D721Med (cell line): Measurements from ENCODE around the gene ALPI.

Source experiments
- DNase-seq: peaks from one replicate; pipeline ENCODE4 v3.0.0; 2011; ENCODE audit warnings: low spot score; ENCODE audit not compliant: insufficient read length
- FAIRE-seq: peaks from 2 replicates; lab custom pipeline; 2011; peaks lifted over from hg19 to GRCh38; lab: Jason Lieb, UNC
- CTCF ChIP-seq: IDR thresholded peaks from 2 replicates; pipeline ENCODE4 v1.5.1; 2012; ENCODE audit warnings: mild to moderate bottlenecking, control low read depth; ENCODE audit not compliant: insufficient read depth; ENCODE audit errors: missing control alignments

Gene ALPI

DNA sequence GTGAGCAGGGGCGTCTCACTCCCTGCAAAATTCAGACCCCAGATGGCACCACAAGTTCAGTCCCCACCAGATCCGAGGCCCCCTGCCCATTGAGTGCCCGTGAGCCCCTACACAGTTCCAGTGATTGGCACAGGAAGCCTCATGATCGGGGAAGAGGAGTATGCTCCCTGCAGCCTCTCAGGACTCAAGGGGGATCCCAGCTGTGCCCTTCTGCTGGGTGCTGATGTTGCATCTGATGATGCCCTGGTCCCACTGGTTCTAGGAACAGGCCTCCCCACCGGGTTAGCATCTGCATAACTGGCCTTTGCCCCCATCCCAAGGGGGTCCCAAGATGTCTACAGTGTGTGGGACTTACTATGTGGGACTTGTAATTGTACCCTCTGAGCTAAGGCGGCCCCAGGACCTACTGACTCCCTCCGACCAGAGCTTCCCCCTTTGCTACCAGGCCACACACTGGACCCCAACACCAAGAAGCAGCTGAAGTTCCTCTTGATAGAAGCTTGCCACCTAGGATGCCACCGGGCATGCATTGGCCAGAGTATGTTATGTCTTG lies 40.7 kb upstream of the ALPI start:
- TF ChIP-seq CTCF: no peak
- no peak for FAIRE-seq
- DNase-seq: no peak

- FAIRE-seq (no peak), DNase-seq (no peak)
- no peak for TF ChIP-seq CTCF
These were observed 40.0 kb upstream of the ALPI start for GRCh38 chr2:232415736-232416520.

GRCh38 chr2:232416521-232417470 lies 39.2 kb upstream of the ALPI start:
- no peak for DNase-seq
- TF ChIP-seq CTCF: no peak
- no peak for FAIRE-seq

GRCh38 chr2:232417489-232417888 lies 38.5 kb upstream of the ALPI start:
- FAIRE-seq (no peak), DNase-seq (no peak)
- TF ChIP-seq CTCF: no peak

- no peak for TF ChIP-seq CTCF
- DNase-seq: no peak
- no peak for FAIRE-seq
These were observed 37.9 kb upstream of the ALPI start for GRCh38 chr2:232418056-232418455.

- DNase-seq (peak; percentile 69), FAIRE-seq (no peak)
- no peak for TF ChIP-seq CTCF
These were observed 37.3 kb upstream of the ALPI start for GRCh38 chr2:232418466-232419244.
